Thoracic aorta (tissue), 2 donors: ENCODE measurements around the gene USP50. TPM values are rescaled to one million over a fixed set of nuclear protein-coding genes. Genes with fewer than 3 reads are reported as not detected.
"Not testable (repeated sequence)": the region's sequence is repeated elsewhere in the genome, so short reads cannot be mapped to it uniquely, and the experiment has no call there.

Experiments
- ATAC-seq: fragments of 150-250 bp; one replicate; pipeline ENCODE4 v1.8.0; 2017; ENCODE audit warnings: low read depth; ENCODE audit not compliant: insufficient number of reproducible peaks, low FRiP score
- DNase-seq: peaks from one replicate; pipeline ENCODE4 v3.0.0-alpha.2; 2020; ENCODE audit warnings: low spot score
- H3K27ac ChIP-seq, 2 donors: fragments of 200-600 bp; sonication (generic); 1 replicate in 1 of 2; 2 replicates in 1 of 2; pipeline ENCODE4 v1.5.1; 2016; ENCODE audit warnings: mild to moderate bottlenecking in 2 of 2, moderate library complexity in 2 of 2
- H3K27me3 ChIP-seq: fragments of 200-600 bp; sonication (generic); replicated peaks from 2 replicates; pipeline ENCODE4 v1.6.0; 2016; ENCODE audit warnings: mild to moderate bottlenecking; ENCODE audit not compliant: insufficient read depth
- H3K36me3 ChIP-seq: fragments of 200-600 bp; sonication (generic); one replicate; pipeline ENCODE4 v1.5.1; 2016
- H3K4me1 ChIP-seq, 2 donors: fragments of 200-600 bp; sonication (generic); 1 replicate in 1 of 2; 2 replicates in 1 of 2; pipeline versions ENCODE4 v1.5.1 to v1.6.0; 2016; ENCODE audit warnings: low read depth in 2 of 2, mild to moderate bottlenecking in 1 of 2; ENCODE audit not compliant: control insufficient read depth in 1 of 2
- H3K4me3 ChIP-seq: fragments of 200-600 bp; sonication (generic); 2 replicates; pipeline ENCODE4 v1.5.1; 2016; ENCODE audit warnings: mild to moderate bottlenecking
- H3K9me3 ChIP-seq: fragments of 200-600 bp; sonication (generic); 2 replicates; pipeline ENCODE4 v1.5.1; 2016
- total RNA-seq, 2 donors: library from RNA; depleted of rRNA; stranded (reverse); fragments of >200 nt; gene quantifications; one replicate each; pipeline versions ENCODE4 v1.1.0 to v1.2.3, GENCODE V29; 2016
- TF ChIP-seq, protein P1 (sequence below): fragments of 200-600 bp; sonication (generic); IDR thresholded peaks from one replicate; pipeline ENCODE4 v1.5.1; 2019; ENCODE audit warnings: antibody characterized with exemption

Gene USP50
- total RNA-seq, 2 donors from 2014 or later, result not detected

DNA sequence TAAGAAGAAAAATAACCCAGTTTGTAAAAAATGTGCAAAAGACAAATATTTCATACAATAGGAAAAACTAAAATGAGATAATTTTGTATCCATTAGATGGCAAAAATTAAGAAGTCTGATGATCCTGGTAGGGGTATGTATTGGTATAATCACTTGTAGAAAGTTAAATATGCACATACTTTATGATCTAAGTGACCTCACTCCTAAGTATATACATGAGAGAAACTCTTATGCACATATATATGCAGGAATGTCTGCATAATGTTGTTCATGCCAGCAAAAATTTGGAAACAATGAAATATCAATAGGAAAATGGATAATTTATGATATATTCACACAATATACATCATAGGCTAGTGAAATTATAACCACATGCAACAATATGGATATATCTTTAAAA, 33.5 kb downstream of the USP50 start:
- Histone ChIP-seq H3K36me3 (no peaks in the 10 kb centered on the region), H3K4me1 (no peaks in the 10 kb centered on the region), H3K4me3 (no peak overlapping the region), H3K27ac (no peak overlapping the region), H3K27me3 (no peaks in the 10 kb centered on the region), H3K9me3 (no peaks in the 10 kb centered on the region)
- DNase-seq (no peak), ATAC-seq (no peak)
- TF ChIP-seq, protein P1, sequence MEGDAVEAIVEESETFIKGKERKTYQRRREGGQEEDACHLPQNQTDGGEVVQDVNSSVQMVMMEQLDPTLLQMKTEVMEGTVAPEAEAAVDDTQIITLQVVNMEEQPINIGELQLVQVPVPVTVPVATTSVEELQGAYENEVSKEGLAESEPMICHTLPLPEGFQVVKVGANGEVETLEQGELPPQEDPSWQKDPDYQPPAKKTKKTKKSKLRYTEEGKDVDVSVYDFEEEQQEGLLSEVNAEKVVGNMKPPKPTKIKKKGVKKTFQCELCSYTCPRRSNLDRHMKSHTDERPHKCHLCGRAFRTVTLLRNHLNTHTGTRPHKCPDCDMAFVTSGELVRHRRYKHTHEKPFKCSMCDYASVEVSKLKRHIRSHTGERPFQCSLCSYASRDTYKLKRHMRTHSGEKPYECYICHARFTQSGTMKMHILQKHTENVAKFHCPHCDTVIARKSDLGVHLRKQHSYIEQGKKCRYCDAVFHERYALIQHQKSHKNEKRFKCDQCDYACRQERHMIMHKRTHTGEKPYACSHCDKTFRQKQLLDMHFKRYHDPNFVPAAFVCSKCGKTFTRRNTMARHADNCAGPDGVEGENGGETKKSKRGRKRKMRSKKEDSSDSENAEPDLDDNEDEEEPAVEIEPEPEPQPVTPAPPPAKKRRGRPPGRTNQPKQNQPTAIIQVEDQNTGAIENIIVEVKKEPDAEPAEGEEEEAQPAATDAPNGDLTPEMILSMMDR, result no peak

DNA sequence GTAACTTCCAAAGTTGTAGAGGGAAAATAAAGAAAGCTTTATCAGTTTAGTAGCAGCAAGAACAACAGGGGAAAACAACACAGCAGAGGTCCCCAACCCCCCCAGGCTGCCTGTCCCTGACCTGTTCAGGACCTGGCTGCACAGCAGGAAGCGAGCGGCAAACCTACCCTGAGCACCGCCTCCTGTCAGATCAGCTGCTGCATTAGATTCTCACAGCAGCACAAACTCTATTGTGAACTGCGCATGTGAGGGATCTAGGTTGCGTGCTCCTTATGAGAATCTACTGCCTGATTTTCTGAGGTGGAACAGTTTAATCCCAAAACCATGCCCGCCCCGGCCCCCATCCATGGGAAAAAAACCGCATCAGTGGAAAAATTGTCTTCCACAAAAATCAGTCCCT, 40.3 kb downstream of the USP50 start:
- TF ChIP-seq, protein P1, result no peak
- peaks cover 11% of the 10 kb centered on the region for H3K36me3 ChIP-seq
- H3K27me3 ChIP-seq, result no peaks in the 10 kb centered on the region
- no peak overlapping the region for H3K27ac ChIP-seq
- DNase-seq (no peak), ATAC-seq (no peak)
- H3K4me3 ChIP-seq, result no peak overlapping the region
- H3K9me3 ChIP-seq, result no peaks in the 10 kb centered on the region
- no peaks in the 10 kb centered on the region for H3K4me1 ChIP-seq

DNA sequence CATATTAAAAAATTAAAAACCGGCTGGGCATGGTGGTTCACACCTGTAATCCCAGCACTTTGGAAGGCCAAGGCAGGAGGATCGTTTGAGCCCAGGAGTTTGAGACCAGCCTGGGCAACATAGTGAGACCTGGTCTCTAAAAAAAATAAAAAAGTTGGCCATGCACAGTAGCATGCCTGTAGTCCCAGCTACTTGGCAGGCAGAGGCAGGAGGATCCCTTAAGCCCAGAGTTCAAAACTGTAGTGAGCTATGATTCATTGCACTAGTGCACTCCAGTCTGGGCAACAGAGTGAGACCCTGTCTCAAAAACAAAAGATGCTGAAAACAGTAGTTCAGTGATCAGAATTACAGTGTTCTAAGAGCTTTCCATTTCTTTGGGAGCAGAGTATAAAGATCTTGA, 40.8 kb downstream of the USP50 start:
- not testable (repeated sequence) for ATAC-seq, H3K4me3 ChIP-seq, H3K27me3 ChIP-seq, H3K27ac ChIP-seq, H3K9me3 ChIP-seq, DNase-seq, H3K4me1 ChIP-seq
- H3K36me3 ChIP-seq, result peaks cover 16% of the 10 kb centered on the region

DNA sequence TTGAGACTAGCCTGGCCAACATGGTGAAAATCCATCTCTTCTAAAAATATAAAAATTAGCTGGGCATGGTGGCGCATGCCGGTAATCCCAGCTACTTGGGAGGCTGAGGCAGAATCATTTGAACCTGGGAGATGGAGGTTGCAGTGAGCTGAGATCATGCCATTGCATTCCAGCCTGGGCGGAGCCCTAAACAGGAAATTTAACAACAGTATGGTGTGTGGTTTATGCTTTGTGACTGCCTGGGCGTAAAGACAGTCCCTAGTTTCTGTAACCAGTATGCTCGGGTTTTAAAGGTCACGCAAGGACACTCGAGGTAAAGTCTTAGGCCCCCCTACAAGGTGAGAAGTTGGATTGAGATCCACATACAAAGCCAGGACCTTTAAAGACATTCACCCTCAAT, 43.3 kb downstream of the USP50 start:
- no peaks in the 10 kb centered on the region for H3K4me1 ChIP-seq
- no peaks in the 10 kb centered on the region for H3K9me3 ChIP-seq
- DNase-seq, result no peak
- ATAC-seq, result no peak
- no peak overlapping the region for H3K4me3 ChIP-seq
- no peaks in the 10 kb centered on the region for H3K27me3 ChIP-seq
- peaks cover 33% of the 10 kb centered on the region for H3K36me3 ChIP-seq
- H3K27ac ChIP-seq, result no peak overlapping the region
- TF ChIP-seq, protein P1, result no peak

DNA sequence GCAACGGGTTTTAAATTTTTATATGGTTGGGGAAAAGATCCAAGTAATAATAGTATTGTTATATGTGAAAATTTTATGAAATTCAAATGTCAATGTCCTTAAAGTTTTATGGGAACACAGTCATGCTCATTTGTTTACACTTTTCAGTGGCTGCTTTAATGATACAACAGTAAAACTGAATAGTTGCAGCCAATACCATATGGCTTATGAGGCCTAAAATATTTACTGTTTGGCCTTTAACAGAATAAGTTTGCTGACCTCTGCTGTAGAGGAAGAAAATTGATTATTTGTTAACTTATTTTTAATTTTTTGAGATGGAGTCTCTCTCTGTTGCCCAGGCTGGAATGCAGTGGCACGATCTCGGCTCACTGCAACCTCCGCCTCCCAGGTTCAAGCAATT, 44.7 kb downstream of the USP50 start:
- no peak overlapping the region for H3K4me3 ChIP-seq
- no peaks in the 10 kb centered on the region for H3K27me3 ChIP-seq
- TF ChIP-seq, protein P1, result no peak
- no peak for DNase-seq
- no peaks in the 10 kb centered on the region for H3K9me3 ChIP-seq
- ATAC-seq, result no peak
- H3K36me3 ChIP-seq, result peaks cover 37% of the 10 kb centered on the region
- no peaks in the 10 kb centered on the region for H3K4me1 ChIP-seq
- H3K27ac ChIP-seq, result no peak overlapping the region

DNA sequence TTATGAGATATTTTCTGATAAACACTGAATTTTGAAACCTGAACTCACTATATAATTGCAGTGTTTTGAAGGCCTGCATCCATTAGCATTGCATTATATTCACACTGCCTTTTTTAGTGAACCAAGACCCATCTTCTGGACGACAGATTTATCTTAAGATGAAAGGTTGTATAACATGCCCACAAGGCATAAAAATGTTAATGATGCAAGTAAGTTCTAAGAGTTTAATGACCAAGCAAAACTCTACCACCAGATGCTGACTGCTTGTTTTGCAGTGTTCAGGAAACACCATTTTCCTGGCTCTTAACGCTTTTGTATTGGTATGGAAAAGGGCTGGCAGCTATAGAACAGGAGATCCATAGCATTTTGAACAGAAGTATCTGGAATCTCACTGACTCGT, 46.1 kb downstream of the USP50 start:
- Histone ChIP-seq H3K4me1 (no peaks in the 10 kb centered on the region), H3K27me3 (no peaks in the 10 kb centered on the region), H3K4me3 (no peak overlapping the region), H3K27ac (no peak overlapping the region), H3K9me3 (no peaks in the 10 kb centered on the region), H3K36me3 (peaks cover 40% of the 10 kb centered on the region)
- no peak for DNase-seq
- TF ChIP-seq, protein P1, result no peak
- ATAC-seq, result no peak
